Stimulated activated naive B cell treated with anti-CD40 and anti-IgM and Interleukin-4, amounts not matched to agents 10 μg/mL and 1 μg/mL and 100 μg/mL, for 72 hours (primary cell): ENCODE measurements around the gene FRMD6.

Source experiments
- ATAC-seq, 2 donors: fragments of 150-1000 bp; cut with Tn5 transposase; replicated peaks; 2 replicates each; pipeline ENCODE4 v1.10.0; 2021; ENCODE audit warnings: moderate library complexity in 1 of 2
- DNase-seq: peaks from one replicate; pipeline ENCODE4 v3.0.0; 2021
- H3K27ac Mint-ChIP-seq: one replicate; pipeline ENCODE4 v1.8.0; 2022; ENCODE audit warnings: mild to moderate bottlenecking, mixed read lengths
- H3K27me3 Mint-ChIP-seq, 2 donors: one replicate each; pipeline ENCODE4 v1.8.0; 2022; ENCODE audit warnings: mixed read lengths in 2 of 2
- H3K36me3 Mint-ChIP-seq, 2 donors: one replicate each; pipeline ENCODE4 v1.8.0; 2022; ENCODE audit warnings: mixed read lengths in 2 of 2, mild to moderate bottlenecking in 1 of 2
- H3K4me1 Mint-ChIP-seq, 2 donors: one replicate each; pipeline ENCODE4 v1.8.0; 2022; ENCODE audit warnings: mixed read lengths in 2 of 2, mild to moderate bottlenecking in 1 of 2
- H3K4me3 Mint-ChIP-seq, 2 donors: one replicate each; pipeline ENCODE4 v1.8.0; 2022; ENCODE audit warnings: mild to moderate bottlenecking in 2 of 2, mixed read lengths in 2 of 2, moderate library complexity in 1 of 2
- H3K9me3 Mint-ChIP-seq, 2 donors: one replicate each; pipeline ENCODE4 v1.8.0; 2022; ENCODE audit warnings: mixed read lengths in 2 of 2, mild to moderate bottlenecking in 1 of 2

Gene FRMD6

DNA sequence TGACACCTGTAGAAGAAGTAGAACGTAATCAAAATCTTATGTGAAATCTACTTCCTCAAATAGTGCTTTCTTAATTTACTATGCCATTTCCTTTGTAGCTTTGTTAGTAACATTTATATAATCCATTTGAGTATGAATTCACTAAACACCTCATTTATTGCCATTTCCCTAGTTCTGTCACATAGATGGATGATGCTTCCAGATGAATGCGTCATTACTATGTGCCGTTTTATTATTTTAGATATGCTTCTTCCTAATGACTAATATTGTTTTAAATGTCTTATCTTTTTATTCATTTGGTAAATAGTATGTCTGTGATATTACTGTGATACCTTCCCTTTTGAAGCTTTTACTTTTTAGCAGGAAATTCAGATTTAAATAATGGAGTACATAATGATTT is 14.4 kb downstream of the FRMD6 start:
- no peak for ATAC-seq
- no peaks in the 10 kb centered on the region for H3K36me3 Mint-ChIP-seq
- H3K4me3 Mint-ChIP-seq: no peak overlapping the region
- peaks cover 0 to 3% of the 10 kb centered on the region in 2 donors for H3K27me3 Mint-ChIP-seq
- peaks cover 2 to 7% of the 10 kb centered on the region in 2 donors for H3K9me3 Mint-ChIP-seq
- H3K4me1 Mint-ChIP-seq: no peaks in the 10 kb centered on the region
- H3K27ac Mint-ChIP-seq: no peak overlapping the region
- no peak for DNase-seq

DNA sequence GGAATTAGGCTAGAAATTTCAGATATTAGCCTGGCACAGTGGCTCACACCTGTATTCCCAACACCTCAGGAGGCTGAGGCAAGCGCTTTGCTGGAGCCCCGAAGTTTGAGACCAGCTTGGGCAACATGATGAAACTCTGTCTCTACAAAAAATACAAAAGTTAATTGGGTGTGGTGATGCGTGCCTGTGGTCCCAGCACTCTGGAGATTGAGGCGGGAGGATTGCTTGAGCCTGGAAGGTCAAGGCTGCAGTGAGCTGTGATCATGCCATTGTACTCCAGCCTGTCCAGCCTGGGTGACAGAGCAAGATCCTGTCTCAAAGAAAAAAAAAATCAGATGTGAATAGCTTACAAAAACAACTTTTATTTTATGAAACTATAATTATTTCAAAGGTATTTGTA is 15.1 kb downstream of the FRMD6 start:
- H3K36me3 Mint-ChIP-seq: no peaks in the 10 kb centered on the region
- peaks cover 0 to 3% of the 10 kb centered on the region in 2 donors for H3K27me3 Mint-ChIP-seq
- peaks cover 2 to 7% of the 10 kb centered on the region in 2 donors for H3K9me3 Mint-ChIP-seq
- H3K4me3 Mint-ChIP-seq: no peak overlapping the region
- ATAC-seq: no peak
- DNase-seq: no peak
- H3K4me1 Mint-ChIP-seq: no peaks in the 10 kb centered on the region
- H3K27ac Mint-ChIP-seq: no peak overlapping the region

DNA sequence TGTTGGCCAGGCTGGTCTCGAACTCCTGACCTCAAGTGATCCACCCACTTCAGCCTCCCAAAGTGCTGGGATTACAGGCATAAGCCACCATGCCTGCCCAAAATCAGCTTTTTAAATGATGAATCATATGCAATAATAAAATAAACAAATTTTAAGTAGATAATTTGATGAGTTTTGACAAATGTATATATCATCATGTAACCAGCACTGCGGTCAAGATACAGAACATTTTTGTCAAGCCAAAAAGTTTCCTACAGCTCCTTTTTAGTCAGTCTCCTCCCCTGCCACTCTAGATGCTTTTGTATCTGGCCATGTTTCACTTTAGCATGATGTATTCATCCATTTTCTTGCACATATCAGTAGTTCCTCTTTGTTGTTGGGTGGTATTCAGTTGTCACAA is 17.2 kb downstream of the FRMD6 start:
- Mint-ChIP-seq H3K36me3 (no peaks in the 10 kb centered on the region), H3K27me3 (peaks cover 3 to 5% of the 10 kb centered on the region in 2 donors), H3K27ac (no peak overlapping the region), H3K4me3 (no peak overlapping the region), H3K9me3 (peaks cover 4 to 7% of the 10 kb centered on the region in 2 donors), H3K4me1 (no peaks in the 10 kb centered on the region)
- ATAC-seq: no peak
- no peak for DNase-seq

DNA sequence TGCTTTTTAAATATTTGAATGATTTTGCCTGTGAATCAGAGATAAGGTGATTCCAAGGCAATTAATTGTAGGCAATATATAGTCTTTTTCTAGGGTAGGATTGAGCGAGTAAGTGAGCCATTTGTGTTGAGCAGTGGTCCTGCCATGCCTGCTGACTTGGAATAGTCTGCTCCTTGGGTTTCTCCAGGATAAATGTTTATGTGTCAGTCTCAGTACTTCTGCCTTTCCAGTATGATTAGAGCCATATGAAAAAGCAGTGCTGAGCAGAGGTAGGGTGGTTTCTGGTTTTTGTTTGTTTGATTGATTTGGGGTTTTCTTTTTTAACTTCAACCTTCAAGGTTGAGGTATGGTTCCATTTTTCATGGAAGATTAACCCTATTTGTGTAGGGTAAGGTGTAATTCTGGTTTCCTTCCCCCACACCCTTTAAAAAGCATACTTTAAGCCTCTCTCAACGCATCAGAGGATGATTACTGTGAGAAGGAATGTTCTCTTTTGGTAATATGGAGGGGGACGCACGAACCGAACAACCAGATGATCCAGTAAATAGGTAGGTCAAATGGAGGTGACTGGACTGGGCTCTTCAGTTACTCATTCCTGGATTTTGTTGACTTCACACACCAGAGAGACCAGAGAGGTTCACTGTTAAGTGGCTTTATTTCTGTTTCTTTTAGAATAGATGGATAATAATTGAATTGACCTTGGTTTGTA is 22.7 kb downstream of the FRMD6 start:
- Mint-ChIP-seq H3K4me1 (no peaks in the 10 kb centered on the region), H3K4me3 (no peak overlapping the region), H3K36me3 (no peaks in the 10 kb centered on the region), H3K9me3 (peaks cover 0 to 2% of the 10 kb centered on the region in 2 donors), H3K27me3 (peaks cover 0 to 5% of the 10 kb centered on the region in 2 donors), H3K27ac (no peak overlapping the region)
- ATAC-seq: no peak
- DNase-seq: no peak

DNA sequence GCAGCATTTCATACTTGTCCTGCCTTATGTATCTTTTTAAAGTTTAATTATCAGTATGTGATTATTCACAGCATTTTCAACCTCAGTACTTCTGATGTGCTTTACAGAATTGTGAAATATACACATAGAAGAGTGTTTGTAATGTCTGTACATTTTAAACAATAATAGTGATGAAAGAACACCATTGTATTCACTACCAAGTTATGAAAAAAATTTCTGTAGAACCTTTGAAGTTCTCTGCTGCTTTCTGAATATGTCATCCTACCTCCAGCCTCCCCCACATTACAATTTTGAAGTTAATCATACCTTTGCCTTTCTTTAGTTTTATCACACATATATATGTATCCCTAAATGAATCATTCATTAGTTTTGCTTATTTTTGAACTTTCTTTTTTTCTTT is 24.8 kb downstream of the FRMD6 start:
- H3K36me3 Mint-ChIP-seq: no peaks in the 10 kb centered on the region
- H3K4me1 Mint-ChIP-seq: no peaks in the 10 kb centered on the region
- ATAC-seq (no peak), DNase-seq (no peak)
- H3K4me3 Mint-ChIP-seq: no peak overlapping the region
- H3K9me3 Mint-ChIP-seq: peaks cover 0 to 2% of the 10 kb centered on the region in 2 donors
- peaks cover 0 to 5% of the 10 kb centered on the region in 2 donors for H3K27me3 Mint-ChIP-seq
- H3K27ac Mint-ChIP-seq: no peak overlapping the region

DNA sequence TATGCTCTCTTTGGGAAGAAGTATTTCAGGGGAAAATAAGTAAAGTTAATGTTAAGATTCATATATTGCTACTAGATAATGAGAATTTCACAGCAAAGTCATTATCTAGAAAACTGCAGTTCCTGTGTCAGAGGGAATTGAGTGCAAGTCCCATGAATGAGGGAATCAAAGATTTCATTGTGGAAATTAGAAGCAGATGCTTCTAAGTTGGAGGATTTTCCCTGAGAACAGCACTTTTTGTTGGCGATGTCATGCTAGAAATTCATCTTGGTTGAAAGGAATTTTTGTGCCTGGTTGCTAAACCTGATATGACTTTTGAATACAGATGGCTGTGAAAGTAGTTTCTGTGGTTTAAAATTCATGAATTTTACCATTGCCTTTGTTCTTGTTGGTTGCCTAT is 25.6 kb downstream of the FRMD6 start:
- Mint-ChIP-seq H3K4me3 (no peak overlapping the region), H3K4me1 (no peaks in the 10 kb centered on the region), H3K27me3 (peaks cover 0 to 5% of the 10 kb centered on the region in 2 donors), H3K36me3 (no peaks in the 10 kb centered on the region), H3K27ac (no peak overlapping the region), H3K9me3 (peaks cover 0 to 2% of the 10 kb centered on the region in 2 donors)
- ATAC-seq: no peak
- no peak for DNase-seq

DNA sequence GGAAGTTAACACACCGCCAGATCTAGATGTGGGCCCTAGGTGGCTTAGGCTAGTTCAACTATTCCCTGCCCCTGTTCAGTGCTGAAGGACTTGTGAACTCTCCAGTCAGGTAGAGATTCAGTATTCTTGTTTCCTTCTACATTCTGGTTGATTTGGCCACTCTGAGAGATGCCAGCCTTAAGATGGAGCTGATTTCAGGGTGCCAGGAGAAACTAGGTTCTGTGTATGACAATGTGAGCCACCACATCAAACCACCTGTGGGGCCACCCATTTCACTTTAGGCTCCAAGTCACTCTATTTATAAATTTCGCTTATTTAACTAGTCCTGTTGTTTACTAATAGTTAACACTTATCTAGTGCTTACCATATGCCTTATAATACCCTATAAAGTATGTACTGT is 26.0 kb downstream of the FRMD6 start:
- no peak overlapping the region for H3K4me3 Mint-ChIP-seq
- H3K27me3 Mint-ChIP-seq: peaks cover 0 to 5% of the 10 kb centered on the region in 2 donors
- H3K27ac Mint-ChIP-seq: no peak overlapping the region
- no peaks in the 10 kb centered on the region for H3K36me3 Mint-ChIP-seq
- no peak for ATAC-seq
- H3K4me1 Mint-ChIP-seq: no peaks in the 10 kb centered on the region
- DNase-seq: no peak
- peaks cover 0 to 2% of the 10 kb centered on the region in 2 donors for H3K9me3 Mint-ChIP-seq

DNA sequence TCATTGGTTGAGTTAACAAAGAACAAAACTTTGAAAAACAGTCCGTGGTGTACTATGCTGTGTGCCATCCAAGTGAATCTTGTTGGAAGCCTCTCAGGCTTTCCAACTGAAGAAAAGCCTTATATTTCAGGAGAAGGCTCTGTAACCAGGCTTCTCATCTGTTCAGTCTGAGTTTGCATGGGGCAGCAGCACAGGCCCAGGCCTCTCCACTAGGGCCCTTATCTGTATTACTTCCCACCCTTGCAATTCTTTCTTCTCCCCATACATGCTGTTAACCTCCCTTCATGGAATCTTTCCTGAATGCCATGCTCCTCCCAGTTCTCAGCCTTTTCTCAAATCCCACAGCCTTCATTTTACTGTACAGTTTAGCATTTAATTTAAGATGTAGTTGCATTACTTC is 28.3 kb downstream of the FRMD6 start:
- no peaks in the 10 kb centered on the region for H3K27me3 Mint-ChIP-seq
- DNase-seq (no peak), ATAC-seq (no peak)
- H3K4me3 Mint-ChIP-seq: no peak overlapping the region
- no peaks in the 10 kb centered on the region for H3K9me3 Mint-ChIP-seq
- H3K27ac Mint-ChIP-seq: no peak overlapping the region
- H3K36me3 Mint-ChIP-seq: no peaks in the 10 kb centered on the region
- H3K4me1 Mint-ChIP-seq: no peaks in the 10 kb centered on the region

DNA sequence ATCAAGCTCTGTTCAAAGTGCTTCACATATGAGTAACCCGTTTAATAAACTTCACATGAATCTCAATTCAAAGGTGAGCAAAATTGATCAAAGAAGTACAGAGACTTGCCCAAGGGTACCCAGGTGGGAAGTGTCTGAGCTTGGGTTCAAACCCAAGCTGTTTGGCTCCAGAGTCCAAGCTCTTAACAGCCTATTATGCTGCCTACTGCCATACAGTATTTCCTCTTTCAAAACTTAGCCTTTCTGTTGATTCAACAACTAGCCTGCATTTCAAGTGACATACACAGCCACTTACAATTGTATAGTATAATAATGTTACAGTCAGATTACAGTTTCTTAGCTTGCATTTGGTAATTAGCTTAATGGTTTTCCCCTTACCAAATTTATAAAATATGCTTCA is 29.7 kb downstream of the FRMD6 start:
- DNase-seq: no peak
- no peaks in the 10 kb centered on the region for H3K36me3 Mint-ChIP-seq
- H3K27ac Mint-ChIP-seq: no peak overlapping the region
- no peaks in the 10 kb centered on the region for H3K4me1 Mint-ChIP-seq
- no peak overlapping the region for H3K4me3 Mint-ChIP-seq
- no peak for ATAC-seq
- H3K27me3 Mint-ChIP-seq: no peaks in the 10 kb centered on the region
- no peaks in the 10 kb centered on the region for H3K9me3 Mint-ChIP-seq

DNA sequence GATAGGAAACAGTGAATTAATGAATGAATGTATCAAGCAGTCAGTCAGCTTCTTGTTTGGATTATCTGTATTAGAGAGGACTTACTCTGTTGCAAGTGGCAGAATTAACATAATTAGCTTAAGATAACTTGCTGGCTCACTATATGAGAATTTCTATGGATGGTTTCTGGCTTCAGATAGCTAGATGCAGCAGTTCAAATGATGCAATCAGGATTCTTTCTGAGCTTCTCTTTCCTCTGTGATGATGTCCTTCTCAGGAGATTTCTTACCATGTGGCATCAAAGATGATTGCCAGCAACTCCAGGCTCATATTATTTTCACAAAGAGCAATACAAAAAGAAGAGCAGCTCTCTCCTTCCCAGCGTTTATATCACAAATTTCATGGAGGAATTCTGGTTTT is 30.7 kb downstream of the FRMD6 start:
- no peak for ATAC-seq
- H3K9me3 Mint-ChIP-seq: no peaks in the 10 kb centered on the region
- no peaks in the 10 kb centered on the region for H3K4me1 Mint-ChIP-seq
- no peak overlapping the region for H3K27ac Mint-ChIP-seq
- no peaks in the 10 kb centered on the region for H3K36me3 Mint-ChIP-seq
- no peaks in the 10 kb centered on the region for H3K27me3 Mint-ChIP-seq
- DNase-seq: no peak
- no peak overlapping the region for H3K4me3 Mint-ChIP-seq

DNA sequence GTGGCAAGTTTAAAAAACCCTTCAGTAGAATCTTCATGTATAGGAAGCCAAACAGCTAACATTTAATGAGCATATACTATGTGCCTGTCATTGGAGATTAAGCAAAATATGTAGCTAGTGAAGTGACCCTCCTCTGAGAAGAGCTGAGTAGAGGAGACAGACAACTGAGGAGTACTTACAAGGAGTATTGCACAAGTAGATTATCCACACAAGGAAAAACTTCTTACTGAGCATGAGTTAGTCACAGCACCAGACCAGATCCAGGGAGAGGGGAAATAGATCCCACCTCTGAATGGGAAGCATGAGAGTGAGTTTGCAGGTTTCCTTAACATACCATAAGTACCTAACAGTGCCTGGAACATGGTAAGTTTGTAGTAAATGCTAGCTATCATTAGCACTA is 33.0 kb downstream of the FRMD6 start:
- no peaks in the 10 kb centered on the region for H3K27me3 Mint-ChIP-seq
- H3K27ac Mint-ChIP-seq: no peak overlapping the region
- no peaks in the 10 kb centered on the region for H3K36me3 Mint-ChIP-seq
- ATAC-seq: no peak
- no peaks in the 10 kb centered on the region for H3K4me1 Mint-ChIP-seq
- H3K9me3 Mint-ChIP-seq: no peaks in the 10 kb centered on the region
- DNase-seq: no peak
- no peak overlapping the region for H3K4me3 Mint-ChIP-seq

DNA sequence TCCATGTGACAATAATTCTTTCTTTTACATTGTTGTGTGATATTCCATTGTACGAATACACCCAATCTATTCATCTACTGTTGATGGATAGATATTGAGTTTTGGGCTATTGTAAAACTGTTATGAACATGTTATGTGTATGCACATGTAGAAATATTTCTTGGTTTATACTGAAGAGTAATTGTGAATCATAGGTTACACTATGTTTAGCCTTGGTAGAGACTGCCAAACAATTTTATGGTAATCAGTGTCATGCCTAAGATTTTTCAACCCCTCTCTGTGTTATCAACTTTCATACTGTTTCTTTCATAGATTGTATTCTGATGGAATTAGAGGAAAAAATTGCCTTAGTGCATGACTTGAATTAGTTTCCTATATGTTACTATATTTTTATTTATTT is 39.5 kb downstream of the FRMD6 start:
- Mint-ChIP-seq H3K9me3 (no peaks in the 10 kb centered on the region), H3K27ac (no peak overlapping the region), H3K4me3 (no peak overlapping the region), H3K27me3 (no peaks in the 10 kb centered on the region), H3K4me1 (no peaks in the 10 kb centered on the region), H3K36me3 (no peaks in the 10 kb centered on the region)
- ATAC-seq (no peak), DNase-seq (no peak)

DNA sequence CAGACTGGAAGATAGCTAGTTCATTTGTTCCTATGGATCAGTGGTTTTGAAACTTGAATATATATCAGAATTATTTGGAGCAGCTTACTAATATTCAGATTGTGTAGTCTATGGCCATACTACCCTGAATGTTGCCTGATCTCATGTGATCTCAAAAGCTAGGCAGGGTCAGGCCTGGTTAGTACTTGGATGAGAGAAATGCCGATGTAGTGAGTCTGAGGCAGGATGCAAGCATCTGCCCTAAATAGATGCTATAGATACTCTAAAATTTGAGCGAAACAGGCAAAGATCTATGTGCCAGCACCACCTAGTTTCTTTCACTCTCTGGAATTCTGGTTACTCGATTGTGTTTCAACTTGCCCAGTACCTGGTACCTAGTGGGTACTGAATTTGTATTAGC is 40.9 kb downstream of the FRMD6 start:
- Mint-ChIP-seq H3K27ac (no peak overlapping the region), H3K9me3 (no peaks in the 10 kb centered on the region), H3K27me3 (no peaks in the 10 kb centered on the region), H3K4me3 (no peak overlapping the region), H3K36me3 (no peaks in the 10 kb centered on the region), H3K4me1 (no peaks in the 10 kb centered on the region)
- DNase-seq (no peak), ATAC-seq (no peak)

DNA sequence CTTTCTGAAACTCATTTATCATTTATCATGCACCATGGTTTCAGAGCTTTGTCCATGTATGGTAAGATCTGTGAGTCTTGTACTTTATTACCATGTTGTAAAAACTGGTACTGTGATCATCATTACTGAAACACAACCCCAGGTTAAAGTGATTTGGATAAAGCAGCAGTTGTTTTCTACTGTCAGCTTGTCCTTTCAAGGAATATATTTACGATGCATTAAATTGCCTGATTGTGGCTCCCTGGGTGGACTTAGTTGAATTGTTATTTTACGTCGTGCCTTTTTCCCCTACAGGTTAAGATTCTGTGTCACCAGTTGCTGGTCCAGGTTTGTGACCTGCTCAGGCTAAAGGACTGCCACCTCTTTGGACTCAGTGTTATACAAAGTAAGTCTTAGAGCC is 46.1 kb downstream of the FRMD6 start:
- no peak overlapping the region for H3K27ac Mint-ChIP-seq
- H3K9me3 Mint-ChIP-seq: no peaks in the 10 kb centered on the region
- no peak overlapping the region for H3K4me3 Mint-ChIP-seq
- ATAC-seq (no peak), DNase-seq (no peak)
- H3K27me3 Mint-ChIP-seq: no peaks in the 10 kb centered on the region
- no peaks in the 10 kb centered on the region for H3K36me3 Mint-ChIP-seq
- no peaks in the 10 kb centered on the region for H3K4me1 Mint-ChIP-seq

DNA sequence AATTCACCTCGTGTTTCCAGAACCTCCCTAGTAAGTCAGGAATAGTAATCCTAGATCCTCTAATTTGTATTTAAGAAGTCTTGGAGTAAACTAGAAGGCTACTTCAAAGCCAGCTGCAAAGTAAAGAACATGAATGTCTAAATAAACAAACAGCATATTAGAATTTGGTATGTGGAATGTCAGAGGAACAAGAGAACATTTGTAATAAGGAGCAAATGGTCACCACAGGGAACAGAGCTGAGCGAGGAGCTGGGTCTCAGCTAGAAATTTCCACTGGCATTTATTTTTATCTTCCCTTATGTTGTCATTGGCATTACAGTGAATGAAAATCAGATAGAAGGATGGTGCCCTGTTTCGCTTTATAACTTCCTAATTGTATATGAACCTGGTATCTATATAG is 50.2 kb downstream of the FRMD6 start:
- ATAC-seq (no peak), DNase-seq (no peak)
- Mint-ChIP-seq H3K27me3 (no peaks in the 10 kb centered on the region), H3K4me1 (no peaks in the 10 kb centered on the region), H3K9me3 (no peaks in the 10 kb centered on the region), H3K36me3 (no peaks in the 10 kb centered on the region), H3K4me3 (no peak overlapping the region), H3K27ac (no peak overlapping the region)

DNA sequence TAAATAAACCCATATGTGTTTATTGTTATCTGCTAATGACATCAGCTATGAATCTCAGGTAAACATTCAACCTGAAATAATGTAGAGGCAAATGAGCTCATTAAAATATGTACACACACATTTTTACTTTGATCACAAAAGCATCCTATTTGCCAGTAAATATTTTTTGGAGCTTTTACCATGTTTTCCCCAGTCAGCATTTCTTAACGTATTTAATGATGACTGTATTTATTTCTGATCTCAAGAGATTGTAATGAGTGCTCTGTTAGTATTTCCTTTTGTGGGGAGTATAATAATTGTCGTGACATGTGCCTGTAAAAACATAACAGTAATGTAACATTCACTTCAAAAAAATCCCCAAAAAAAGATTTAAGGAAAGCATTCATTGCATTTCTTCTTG is 52.1 kb downstream of the FRMD6 start:
- ATAC-seq (no peak), DNase-seq (no peak)
- no peak overlapping the region for H3K27ac Mint-ChIP-seq
- H3K36me3 Mint-ChIP-seq: no peaks in the 10 kb centered on the region
- no peaks in the 10 kb centered on the region for H3K4me1 Mint-ChIP-seq
- H3K9me3 Mint-ChIP-seq: no peaks in the 10 kb centered on the region
- no peaks in the 10 kb centered on the region for H3K27me3 Mint-ChIP-seq
- no peak overlapping the region for H3K4me3 Mint-ChIP-seq
